Measurements from ENCODE around the gene CCDC141.

DNA sequence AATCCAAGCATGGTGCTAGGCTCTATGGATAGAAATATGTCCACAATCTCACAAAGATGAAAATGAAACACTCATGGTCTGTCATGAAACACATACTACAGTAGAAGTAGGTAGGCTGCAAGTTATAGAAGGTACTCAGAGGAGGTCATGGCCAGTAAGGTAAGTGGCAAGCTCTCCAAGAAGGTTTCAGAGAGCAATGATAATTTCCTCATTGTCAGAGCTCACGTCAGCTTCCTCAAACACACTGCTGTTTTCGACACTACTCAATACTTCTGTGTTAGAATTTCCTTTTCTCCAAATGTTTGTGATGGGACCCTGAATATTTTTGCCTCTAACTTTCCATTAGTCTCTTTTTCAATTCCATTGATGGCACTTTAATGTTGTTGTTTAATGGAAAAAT is 25.5 kb downstream of the CCDC141 start:
- TF ChIP-seq POLR2A (IDR thresholded peaks at IDR 0.05; ENCODE audit: borderline replicate concordance, extremely low read depth, insufficient read depth, insufficient read length) = no peak
- TF ChIP-seq, protein P1, sequence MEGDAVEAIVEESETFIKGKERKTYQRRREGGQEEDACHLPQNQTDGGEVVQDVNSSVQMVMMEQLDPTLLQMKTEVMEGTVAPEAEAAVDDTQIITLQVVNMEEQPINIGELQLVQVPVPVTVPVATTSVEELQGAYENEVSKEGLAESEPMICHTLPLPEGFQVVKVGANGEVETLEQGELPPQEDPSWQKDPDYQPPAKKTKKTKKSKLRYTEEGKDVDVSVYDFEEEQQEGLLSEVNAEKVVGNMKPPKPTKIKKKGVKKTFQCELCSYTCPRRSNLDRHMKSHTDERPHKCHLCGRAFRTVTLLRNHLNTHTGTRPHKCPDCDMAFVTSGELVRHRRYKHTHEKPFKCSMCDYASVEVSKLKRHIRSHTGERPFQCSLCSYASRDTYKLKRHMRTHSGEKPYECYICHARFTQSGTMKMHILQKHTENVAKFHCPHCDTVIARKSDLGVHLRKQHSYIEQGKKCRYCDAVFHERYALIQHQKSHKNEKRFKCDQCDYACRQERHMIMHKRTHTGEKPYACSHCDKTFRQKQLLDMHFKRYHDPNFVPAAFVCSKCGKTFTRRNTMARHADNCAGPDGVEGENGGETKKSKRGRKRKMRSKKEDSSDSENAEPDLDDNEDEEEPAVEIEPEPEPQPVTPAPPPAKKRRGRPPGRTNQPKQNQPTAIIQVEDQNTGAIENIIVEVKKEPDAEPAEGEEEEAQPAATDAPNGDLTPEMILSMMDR (IDR thresholded peaks at IDR 0.05 in 2 of 3, conservative IDR thresholded peaks at IDR 0.05 in 1 of 3; ENCODE audit: borderline replicate concordance in 1 of 3, insufficient read depth in 1 of 3, low read depth in 2 of 3, low read length in 2 of 3) = no peak
- no peak for TF ChIP-seq ZNF274 (IDR thresholded peaks at IDR 0.05; ENCODE audit: low read depth, low read length)
- TF ChIP-seq, protein P2, sequence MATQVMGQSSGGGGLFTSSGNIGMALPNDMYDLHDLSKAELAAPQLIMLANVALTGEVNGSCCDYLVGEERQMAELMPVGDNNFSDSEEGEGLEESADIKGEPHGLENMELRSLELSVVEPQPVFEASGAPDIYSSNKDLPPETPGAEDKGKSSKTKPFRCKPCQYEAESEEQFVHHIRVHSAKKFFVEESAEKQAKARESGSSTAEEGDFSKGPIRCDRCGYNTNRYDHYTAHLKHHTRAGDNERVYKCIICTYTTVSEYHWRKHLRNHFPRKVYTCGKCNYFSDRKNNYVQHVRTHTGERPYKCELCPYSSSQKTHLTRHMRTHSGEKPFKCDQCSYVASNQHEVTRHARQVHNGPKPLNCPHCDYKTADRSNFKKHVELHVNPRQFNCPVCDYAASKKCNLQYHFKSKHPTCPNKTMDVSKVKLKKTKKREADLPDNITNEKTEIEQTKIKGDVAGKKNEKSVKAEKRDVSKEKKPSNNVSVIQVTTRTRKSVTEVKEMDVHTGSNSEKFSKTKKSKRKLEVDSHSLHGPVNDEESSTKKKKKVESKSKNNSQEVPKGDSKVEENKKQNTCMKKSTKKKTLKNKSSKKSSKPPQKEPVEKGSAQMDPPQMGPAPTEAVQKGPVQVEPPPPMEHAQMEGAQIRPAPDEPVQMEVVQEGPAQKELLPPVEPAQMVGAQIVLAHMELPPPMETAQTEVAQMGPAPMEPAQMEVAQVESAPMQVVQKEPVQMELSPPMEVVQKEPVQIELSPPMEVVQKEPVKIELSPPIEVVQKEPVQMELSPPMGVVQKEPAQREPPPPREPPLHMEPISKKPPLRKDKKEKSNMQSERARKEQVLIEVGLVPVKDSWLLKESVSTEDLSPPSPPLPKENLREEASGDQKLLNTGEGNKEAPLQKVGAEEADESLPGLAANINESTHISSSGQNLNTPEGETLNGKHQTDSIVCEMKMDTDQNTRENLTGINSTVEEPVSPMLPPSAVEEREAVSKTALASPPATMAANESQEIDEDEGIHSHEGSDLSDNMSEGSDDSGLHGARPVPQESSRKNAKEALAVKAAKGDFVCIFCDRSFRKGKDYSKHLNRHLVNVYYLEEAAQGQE (IDR thresholded peaks at IDR 0.05; ENCODE audit: low read depth) = no peak
- no peak for TF ChIP-seq EZH2phosphoT487 (IDR thresholded peaks at IDR 0.05; ENCODE audit: borderline replicate concordance)
- no peak for TF ChIP-seq POLR2AphosphoS5 (IDR thresholded peaks at IDR 0.05; ENCODE audit: low read depth, low read length)
- no peak for TF ChIP-seq EZH2 (IDR thresholded peaks at IDR 0.05)
- no peak for TF ChIP-seq SIN3A (IDR thresholded peaks at IDR 0.05; ENCODE audit: low read depth)
- TF ChIP-seq JUND (IDR thresholded peaks at IDR 0.05) = no peak
- no peak for TF ChIP-seq TCF7L2 (IDR thresholded peaks at IDR 0.05; ENCODE audit: borderline replicate concordance, extremely low read depth, insufficient read depth, insufficient read length)
- TF ChIP-seq, protein P3, sequence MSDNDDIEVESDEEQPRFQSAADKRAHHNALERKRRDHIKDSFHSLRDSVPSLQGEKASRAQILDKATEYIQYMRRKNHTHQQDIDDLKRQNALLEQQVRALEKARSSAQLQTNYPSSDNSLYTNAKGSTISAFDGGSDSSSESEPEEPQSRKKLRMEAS (IDR thresholded peaks at IDR 0.05) = no peak
- TF ChIP-seq YY1 (IDR thresholded peaks at IDR 0.05; ENCODE audit: extremely low read depth, insufficient replicate concordance, low read depth, low read length) = no peak

Data from HCT116 (cell line).